GM18520 (cell line): ENCODE results near the gene MRPL24.
"Not testable (repeated sequence)": the region's sequence is repeated elsewhere in the genome, so short reads cannot be mapped to it uniquely, and the experiment has no call there.

Experiments used
- ATAC-seq: cut with Tn5 transposase; IDR thresholded peaks from one replicate; pipeline ENCODE4 v1.9.1; 2021; ENCODE audit not compliant: unreplicated experiment

MRPL24 gene

DNA sequence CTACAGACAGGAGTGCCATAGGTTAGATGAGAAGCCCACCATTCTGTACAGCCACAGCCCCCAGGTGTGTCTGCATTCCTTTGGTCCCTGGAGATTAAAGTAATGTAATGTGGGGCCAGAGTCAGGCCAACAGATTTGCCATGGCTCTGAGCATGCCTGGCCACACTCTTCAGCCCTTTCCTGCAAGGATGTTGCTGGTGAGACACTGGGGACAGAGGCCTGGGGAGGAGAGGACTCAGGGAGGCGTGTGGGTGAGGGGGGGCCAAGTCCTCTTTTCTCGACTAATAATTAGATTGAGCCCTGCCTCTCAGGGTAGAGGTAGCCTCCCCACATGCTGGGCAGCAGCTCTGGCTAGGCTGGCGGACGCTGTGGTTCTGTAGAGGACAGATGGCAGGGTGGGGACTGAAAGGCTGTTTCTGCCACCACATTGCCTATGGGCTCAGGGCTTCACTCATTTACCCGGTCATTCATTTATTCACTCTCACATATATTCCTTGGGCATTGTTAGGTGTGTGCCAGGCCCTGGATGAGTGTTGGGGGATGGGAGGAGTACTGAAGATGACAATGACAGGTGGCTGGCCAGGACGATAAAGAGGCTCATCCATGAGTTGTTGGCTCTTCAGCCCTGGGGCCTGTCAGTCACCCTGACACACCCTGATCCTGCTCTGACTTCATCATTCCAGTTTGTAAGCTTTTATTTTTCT is 19.4 kb upstream of the MRPL24 start:
- no peak for ATAC-seq

DNA sequence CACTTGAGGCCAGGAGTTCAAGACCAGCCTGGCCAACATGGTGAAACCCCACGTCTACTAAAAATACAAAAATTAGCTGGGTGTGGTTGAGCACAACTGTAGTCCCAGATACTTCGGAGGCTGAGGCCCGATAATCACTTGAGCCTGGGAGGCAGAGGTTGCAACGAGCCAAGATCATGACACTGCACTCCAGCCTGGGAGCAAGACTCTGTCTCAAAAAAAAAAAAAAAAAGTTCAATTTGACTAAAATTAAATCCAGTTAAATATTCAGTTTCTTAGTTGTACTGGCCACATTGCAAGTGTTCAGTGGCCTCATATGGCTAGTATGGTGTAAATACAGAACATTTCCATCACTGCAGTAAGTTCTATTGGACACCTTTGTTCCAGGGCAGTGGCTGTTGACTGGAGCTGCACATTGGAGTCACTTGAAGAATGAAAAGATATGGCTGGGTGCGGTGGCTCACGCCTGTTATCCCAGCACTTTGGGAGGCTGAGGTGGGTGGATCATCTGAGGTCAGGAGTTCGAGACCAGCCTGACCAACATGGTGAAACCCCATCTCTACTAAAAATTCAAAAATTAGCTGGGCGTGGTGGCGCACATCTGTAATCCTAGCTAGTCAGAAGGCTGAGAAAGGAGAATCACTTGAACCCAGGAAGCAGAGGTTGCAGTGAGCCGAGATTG is 16.8 kb upstream of the MRPL24 start:
- ATAC-seq: not testable (repeated sequence)

DNA sequence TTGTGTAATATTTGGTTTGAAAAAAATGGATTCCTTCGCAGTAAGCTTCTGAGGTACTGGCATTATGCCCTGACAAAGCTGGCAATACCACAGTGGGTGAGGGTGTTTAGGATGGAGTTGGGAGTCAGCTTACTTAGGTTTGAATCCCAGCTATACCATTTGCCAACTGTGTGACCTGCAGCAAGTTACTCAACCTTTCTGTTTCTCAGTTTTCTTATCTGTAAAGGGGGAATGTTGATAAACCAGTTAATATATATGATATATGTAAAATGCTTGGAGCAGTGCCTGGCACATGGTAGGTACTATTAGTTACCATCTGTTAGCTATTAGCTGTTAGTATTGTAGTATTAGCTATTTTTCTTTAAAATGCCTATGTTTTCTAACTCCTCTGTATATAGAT is 15.5 kb upstream of the MRPL24 start:
- no peak for ATAC-seq

DNA sequence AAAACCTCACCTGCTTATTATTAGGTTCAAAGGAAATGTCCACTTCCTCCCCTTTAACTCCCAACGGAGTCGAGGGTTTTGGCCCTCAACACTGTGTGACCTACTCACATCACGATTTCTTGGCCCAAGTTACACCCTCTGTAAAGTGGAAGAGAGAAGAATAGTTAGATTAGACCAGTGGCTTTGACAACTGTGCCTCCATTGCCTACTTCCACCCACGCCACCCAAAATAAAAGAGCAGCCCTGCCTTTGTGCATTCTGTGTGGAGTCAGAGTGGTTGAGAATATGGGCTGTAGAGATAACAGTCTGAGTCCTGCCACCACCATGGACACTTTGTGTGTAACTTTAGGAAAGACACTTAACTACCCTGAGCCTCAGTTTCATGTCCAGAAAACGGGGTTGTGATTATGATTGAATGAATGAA is 14.7 kb upstream of the MRPL24 start:
- no peak for ATAC-seq

DNA sequence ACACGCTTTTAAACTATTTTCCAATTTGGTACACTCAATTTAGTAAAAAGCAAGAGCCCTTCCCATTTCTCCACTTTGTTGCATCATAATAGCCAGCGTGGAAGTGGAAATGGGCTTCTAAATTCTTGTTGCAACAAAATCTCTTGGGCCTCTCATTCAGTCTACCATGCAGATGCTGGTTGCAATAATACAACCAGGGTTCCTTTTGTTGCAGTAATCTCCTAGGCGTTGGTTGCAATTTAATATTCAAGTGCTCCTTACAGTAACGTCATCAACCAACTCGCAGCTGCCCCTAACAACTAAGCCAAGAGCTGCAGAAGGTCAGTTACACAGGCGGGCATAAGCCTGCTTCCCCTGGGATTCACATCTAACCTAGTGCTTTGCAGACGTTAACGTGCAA is 13.3 kb upstream of the MRPL24 start:
- ATAC-seq: no peak

DNA sequence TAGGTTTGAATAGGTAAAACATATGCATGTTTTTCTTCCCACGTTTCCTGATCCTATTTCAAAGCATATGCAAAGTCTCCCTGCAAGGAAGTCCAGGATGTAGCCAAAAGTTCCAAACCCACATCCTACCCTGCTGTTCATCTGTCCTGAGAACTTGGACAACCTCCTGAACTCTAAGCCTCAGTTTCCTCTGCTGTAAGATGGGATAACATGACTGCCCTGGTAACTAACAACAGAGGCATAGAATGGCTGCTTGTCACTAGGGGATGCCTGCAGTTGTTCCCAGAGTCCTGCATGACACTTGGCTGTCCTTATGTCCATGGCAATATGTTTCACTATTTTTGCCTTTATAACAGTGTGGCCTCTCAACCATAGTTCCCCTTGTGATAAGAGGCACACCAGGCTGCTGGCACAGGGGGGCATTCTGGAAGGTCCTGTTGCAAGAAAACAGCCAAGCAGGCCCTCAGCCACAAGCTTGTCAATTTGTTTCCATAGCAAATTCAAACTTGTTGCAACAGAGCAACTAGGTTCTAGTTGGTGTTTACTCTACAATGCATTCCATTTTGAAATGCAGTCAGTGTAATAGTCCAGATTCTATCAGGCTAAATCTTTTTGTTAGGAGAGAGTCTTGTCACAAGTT is 12.1 kb upstream of the MRPL24 start:
- ATAC-seq: no peak

DNA sequence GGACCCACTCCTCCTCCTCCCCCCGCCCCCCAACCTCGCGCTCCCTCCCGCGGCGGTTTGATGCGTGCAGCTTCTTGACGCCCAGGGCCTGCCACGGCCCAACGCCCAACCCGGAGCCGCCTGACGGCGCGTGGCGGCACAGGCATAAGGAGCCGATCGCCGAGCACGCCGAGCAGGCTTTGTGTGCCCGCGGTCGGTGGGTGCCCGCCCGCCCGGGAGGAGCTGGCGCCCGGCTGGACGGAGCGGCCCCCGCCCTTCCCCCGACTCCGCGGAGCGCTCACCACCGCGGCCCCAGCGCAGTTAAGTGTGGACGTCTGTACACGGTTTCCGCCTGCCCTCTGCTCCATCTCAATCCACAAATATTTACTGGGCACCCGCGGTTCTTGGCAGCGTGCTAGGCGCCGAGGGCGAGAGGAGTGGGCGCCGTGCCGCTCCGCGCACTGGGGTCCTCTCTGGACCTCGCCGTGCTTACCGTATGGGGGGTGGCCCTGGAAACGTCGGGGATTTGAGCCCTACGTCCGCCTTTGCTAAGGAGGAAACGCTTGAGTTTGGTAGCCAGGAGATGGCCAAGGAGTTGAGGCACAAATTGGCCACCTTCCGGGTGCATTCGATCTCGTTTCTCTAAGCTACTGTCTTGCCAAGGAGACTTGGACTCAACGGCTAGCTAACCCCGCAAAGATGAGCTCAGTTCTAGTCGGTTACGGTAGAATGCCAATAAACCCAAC is 11.0 kb upstream of the MRPL24 start:
- ATAC-seq: peak; percentile 82

DNA sequence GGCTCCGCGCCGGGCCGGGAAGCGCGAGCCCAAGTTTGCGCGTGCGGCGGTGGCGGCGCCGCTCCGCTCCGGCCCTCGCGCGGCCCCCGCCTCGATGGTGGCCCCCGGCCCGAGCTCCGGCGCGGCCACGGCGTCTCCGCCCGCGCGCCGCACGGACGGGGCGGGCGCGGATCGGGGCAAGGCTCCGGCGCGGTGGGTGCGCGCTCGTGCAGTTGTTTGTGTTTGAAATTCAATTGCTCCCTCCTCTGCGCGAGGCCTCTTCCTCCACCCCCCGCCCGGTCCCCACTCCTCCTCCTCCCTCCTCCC is 10.5 kb upstream of the MRPL24 start, which contains the start of gene HDGF:
HDGF (minus strand) TSS at position 225 of the 306 bp plus-strand sequence. CDS start 246 bp downstream, outside the sequence.
- peak; percentile 5 for ATAC-seq

DNA sequence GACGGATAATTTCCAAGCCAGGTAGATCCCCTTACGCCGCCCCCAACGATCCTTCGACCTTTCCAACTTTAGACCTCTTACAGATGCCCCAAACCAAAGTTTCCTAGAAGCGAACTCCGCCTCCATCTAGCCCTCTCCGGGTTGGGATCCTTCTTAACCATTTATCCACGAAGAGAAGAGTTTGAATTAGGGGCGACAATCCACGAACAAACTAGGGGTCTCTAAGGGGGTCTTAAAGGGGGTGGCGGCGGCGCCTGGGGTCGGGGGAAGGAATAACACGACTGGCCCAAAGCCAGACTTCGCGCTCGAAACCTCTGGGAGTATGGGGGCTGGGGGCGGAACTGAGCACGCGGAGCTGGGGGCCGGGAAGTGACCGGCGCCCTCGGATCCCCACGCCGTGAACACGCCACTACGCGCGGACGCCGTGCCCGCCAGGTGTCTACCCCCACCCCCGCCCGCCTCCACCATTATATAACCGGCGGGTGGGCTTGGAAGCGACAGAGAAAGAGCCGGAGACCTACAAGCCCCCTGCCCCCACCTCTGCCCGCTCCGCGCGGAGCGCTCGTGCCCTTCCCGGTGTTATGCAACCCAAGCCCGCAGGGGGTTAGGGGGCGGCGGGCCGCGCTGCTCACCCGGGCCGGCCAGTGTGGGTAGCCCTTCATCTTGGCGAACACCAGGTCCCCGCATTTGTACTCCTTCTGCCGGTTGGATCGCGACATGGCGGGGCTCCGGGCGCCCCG is 10.0 kb upstream of the MRPL24 start:
- peak; percentile 10 for ATAC-seq

DNA sequence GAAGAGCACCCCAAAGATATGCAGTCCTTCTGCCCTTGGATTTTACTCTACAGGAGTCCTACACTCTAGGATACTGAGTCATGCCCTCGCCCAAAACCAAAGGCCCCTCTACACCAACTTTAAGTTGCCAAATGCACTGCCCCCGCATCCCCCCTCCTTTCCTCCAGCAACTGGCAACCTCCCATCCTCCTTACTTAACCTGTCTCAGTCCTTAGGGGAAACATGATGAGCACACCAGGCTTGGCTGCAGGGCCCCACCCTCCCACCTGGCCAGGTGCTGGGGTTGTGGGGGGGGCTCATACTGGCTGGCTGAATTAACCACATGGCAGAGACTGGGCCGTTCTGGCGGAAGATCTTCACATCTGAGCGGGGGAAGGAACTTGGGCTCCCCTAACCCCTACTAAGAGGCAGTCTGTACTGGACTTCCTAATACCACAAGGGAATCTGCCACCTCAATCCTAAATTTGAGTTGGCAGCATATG is 9.3 kb upstream of the MRPL24 start:
- ATAC-seq: no peak

DNA sequence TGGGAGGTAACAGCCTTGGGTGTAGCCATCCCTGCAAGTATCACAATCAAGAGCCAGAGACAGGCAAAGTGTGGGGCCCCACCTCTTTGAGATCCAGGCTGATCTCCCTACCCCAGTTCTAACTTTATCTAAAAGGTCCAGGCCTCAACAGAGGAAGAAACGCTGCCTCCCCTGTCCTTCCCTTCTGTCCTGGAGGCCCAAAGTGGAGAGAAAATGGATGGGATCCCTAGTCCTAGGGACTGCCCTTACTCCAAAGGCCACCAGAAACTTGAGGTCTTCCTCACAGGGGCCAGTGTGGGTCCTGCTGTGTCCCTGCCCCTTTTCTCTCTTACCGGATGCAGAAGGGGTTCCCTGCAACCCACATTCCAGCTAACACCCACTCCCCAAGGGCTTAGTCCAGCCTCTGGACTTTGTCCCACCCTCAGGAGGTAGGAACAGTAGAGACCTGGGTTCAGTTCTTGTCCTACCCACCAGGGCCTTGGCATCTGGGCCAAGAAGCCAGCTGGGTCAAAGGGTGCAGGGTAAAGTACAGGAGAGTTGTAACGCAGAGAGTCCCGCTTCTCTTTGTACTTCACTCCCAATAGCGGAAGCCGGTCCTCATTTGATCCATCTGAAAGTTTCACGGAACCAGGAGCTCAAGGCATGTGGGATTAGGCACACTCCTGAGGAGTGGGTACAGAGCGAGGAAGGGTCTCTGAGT is 8.7 kb upstream of the MRPL24 start:
- no peak for ATAC-seq

DNA sequence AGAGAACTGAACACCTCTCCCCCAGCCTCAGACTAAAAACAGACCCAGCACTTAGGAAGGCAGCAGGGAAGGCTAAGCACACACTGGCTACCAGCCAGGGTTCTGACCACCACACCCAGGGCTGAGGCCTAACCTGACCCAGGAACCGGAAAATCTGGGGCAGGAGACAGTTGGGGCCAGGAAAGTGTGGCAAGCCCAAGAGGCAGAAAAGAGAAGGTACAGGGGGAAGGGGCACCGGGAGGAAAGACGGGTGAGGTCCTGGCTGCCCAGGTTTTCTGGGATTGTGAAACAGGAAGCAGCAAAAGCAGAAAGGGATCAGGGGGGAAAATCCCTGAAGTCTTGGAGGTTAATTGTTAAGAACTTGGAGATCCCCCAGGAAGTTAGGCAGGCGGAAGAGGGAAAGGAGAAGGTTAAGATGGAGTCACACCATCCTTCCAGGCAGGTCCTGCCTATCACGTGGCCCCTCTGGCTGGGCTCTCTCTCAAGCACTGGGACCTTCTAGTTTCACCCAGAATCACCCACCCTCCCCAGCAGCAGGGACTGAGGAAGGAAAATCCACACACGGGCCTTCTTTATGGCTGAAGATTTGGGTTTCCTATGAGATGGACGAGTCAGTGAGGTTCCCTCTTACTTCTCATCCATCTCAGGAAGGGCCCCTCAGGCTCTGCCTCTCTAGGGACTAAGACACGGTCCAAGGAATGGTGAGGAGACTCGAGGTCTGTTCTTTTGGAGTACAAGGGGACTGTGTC is 8.0 kb upstream of the MRPL24 start:
- no peak for ATAC-seq

DNA sequence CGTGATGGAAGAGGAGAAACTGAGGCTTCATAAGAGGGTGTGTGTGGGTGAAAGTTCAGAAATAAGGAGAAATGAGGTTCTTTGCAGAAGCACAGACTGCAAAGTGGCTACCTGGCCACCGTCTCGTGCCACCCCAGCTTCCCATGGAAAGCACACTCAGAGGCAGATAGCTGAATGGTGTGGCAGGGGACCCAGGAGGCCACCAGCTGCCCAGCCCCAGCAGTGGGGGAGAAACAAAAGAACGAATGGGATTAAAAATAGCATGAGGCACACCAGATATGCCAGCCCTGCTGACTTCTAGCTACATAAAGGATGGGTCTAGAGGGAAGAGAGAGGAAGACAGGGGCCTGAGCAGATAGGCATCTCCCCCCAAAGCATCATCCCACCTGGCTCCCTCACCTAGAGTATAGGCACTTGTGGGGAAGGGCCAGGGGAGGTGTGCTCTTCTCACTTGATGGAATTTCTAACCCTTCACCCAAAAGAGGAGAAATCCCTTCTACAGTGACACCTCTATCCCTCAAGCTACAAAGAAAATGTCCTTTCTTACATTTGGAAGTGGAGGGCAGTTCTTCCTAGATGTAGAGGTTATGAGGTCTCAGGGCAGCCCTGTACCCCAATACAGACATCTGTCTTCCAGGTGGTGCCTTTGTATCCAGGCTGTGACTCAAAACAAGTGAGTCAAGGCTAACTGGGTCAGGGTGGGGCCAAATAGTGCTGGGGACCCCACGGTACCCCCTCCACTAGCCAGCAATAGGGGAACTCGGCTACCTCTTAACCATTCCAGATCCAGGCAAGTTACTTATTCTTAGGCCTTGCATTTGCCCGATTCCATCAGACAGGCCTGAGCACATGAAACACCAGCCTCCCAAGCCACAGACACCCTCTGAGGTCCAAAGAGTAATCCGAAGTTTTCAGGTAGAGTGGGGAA is 7.1 kb upstream of the MRPL24 start:
- ATAC-seq: no peak

DNA sequence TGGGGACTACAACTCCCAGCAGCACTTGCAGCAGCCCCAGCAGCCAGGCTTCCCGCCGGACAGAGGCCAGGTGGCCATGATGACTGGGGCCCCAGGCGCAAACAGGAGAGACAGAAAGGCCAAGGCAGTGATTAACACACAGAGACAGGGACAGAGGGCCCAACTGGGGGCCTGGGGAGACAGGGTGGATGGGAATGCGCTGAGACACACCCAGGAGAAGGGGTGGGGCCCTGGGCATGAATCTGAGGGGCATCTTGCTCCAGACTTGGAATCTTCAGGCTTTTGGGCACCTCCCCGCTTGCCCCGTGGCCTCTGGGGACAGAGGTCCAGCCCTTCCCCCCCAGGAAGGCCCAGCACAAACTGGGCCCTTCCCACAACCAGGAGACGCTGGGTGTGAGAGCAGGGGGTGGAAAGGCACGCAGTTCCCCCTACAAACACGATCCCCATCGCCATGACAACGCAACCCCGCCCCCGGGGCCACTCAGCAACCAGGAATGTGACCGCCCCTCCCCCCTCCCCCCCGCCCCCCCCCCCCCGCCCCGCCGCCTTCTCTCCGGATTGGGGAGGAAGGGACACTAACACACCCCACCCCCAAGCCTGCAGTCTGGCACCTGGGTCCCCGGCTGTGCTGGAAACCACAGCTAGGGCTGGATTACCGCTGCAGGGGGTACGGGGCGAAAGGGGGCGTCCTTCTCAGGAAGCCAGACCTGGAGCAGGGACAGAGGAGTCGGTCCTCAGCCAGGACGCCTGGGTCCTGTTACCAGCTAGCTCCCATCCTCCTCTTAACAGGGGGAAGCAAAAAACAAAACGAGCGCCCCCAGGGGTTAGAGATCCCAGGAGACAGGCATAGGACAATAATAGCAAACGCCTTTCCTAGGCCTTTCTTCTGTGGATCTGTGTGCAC is 6.1 kb upstream of the MRPL24 start:
- ATAC-seq: no peak

DNA sequence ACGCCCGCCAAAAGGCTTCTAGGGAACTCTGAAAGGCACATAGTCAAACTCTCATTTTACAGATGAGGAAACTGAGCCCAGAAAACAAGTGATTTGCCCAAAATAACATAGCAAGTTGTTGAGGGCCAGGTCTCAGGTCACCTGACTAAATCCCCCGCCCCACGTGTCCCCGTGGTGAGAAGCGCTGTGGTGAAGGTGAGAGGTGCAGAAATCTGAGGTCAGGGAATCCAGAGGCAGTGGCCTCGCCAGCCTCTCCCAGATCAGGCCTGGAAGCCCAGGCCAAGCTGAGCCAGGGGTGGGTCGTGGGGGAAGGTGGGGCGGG is 5.5 kb upstream of the MRPL24 start:
- no peak for ATAC-seq

DNA sequence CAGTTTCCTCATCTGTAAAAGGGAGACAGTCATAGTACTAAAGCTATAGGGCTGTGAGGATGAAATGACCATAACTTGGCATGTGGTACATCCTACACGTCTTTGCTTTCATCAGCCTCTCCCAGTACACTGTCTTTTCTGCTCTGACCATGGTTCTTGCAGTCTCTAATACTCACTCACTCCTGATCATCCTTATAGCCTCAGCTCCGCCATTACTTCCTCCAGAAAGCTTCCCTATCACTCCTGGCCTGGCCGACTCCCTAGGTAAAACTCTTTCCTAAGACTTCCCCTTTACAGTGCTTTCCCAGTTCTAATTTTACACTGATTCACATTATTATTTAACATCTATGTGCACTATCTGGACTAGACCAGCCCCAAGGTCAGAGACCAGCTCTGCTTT is 5.0 kb upstream of the MRPL24 start:
- ATAC-seq: no peak

DNA sequence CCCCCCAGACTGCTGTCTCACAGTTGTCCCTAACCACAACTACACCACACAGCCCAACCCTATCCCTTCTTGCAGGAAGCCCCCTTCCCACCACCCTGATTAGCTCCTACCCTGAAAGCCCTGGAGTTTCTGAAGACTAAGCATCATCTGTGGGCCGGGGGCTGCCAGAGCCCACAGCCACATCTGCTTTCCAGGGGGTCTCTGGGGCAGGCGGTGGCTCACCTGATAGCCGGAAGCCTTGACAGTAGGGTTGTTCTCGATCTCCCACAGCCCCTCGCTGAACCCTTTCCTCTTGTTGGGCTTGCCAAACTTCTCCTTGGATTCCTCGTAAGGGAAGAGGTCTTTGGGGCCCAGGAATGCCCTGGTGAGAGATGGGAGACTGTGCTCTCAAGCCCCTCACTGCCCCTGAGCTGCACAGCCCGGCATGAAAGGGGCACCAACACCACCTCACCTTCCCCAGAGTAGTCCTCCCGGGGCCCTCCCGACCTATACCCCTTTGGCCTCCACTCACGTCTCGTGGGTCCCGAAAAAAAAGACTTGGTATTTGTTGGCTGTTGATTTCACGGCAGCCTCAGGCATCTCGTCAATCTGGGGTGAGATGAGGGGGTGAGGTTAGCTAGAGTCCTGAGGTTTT is 4.0 kb upstream of the MRPL24 start:
- no peak for ATAC-seq
